Measurements from ENCODE around the gene PLEKHJ1.

Gene PLEKHJ1

DNA sequence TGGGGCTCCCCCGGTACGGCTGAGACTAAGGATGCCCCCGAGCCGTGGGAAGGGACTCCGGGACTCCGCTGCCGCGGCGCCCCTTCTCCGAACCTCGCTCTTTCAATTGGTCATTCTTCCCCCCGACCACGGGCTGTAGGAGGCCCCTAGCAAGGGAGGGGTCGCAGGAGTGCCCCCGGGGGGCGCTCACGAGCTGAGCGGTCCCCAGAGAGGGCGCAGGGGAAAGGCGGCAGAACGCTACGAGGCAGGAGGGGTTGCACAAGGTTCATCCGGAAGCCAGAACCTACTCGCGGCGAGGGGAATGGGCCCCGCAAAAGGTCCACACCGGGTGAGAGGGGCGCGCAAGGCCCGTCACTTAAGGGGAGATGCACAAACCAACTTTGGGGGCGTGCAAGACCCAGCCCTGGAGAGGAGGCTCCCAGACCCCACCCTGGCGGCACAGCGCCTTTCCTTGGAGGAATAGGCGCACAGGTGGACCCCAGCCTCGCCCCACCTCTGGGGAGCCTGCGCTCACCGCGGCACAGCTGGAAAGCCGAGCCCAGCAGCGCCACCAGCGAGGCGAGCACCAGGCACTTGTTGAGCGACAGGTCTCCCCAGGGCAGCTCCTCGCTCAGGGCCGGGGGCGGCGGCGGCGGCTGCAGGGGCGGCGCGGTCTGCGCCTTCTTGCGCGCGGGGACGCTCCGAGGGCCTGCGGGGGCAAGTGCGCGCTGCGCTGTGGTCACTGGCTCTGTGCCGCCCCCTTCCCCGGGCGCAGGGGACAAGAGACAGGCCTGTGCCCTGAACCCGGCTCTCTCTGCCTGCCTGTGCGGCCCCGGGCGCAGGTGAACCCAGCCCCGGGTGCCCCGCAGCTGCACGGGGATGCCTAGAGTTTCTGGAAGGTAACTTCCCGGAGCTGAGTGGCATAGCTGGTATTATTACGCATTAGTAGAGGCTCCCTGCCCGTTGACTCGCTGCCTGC is 17.3 kb upstream of the PLEKHJ1 start:
- Histone ChIP-seq H3K9me3 (replicated peaks in 1 of 11) (peaks cover 0 to 13% (median 7%) of the 10 kb centered on the region in 11 experiments; a peak in 8 of 22 replicates), H3K36me3 (peaks cover 11 to 34% (median 17%) of the 10 kb centered on the region in 11 experiments; a peak in 18 of 22 replicates), H3K27ac (no peak overlapping the region), H3K9ac (peak overlapping the region in 8 of 11 experiments; percentile 2 to 57 (median 40); a peak in 13 of 22 replicates), H3K4me1 (peaks cover 48 to 74% (median 68%) of the 10 kb centered on the region in 10 experiments), H3K4me2 (peak overlapping the region; percentile 71 to 98 (median 86)), H4K20me1 (peaks cover 20 to 61% (median 58%) of the 10 kb centered on the region in 11 experiments; a peak in 21 of 22 replicates), H3K27me3 (peaks cover 59 to 65% (median 63%) of the 10 kb centered on the region in 11 experiments), H3K4me3 (peak overlapping the region; percentile 21 to 55 (median 36); a peak in 19 of 20 replicates)
- TF ChIP-seq Cebpa-rat (IDR thresholded peaks at IDR 0.05), result no peak

DNA sequence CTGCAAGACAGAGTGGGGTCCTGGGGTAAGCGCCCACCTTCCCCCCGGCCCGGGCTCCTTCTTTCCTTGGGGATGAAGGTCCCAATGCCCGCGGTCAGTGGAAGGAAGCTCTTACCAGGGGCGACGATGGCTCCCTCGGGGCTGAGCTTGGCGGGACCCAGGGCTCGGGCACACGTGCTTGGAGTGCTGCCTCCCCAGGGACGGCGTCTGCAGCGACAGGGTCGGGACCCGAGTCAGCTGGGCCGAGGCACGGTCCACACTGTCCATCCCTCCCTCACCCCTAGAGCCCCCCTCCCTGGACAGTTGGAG is 16.6 kb upstream of the PLEKHJ1 start:
- Histone ChIP-seq H3K27ac (no peak overlapping the region), H3K4me1 (peaks cover 42 to 67% (median 62%) of the 10 kb centered on the region in 10 experiments), H3K36me3 (peaks cover 16 to 40% (median 23%) of the 10 kb centered on the region in 11 experiments; a peak in 21 of 22 replicates), H3K27me3 (peaks cover 59 to 66% (median 63%) of the 10 kb centered on the region in 11 experiments), H3K4me2 (peak overlapping the region; percentile 71 to 98 (median 86)), H3K4me3 (peak overlapping the region; percentile 21 to 55 (median 36); a peak in 19 of 20 replicates), H3K9me3 (replicated peaks in 1 of 11) (peaks cover 0 to 13% (median 7%) of the 10 kb centered on the region in 11 experiments; a peak in 8 of 22 replicates), H4K20me1 (peaks cover 21 to 67% (median 65%) of the 10 kb centered on the region in 11 experiments; a peak in 21 of 22 replicates), H3K9ac (peak overlapping the region in 8 of 11 experiments; percentile 0 to 57 (median 40); a peak in 12 of 22 replicates)
- no peak for TF ChIP-seq Cebpa-rat (IDR thresholded peaks at IDR 0.05)

GRCh38 chr19:2252055-2252796 is 16.1 kb upstream of the PLEKHJ1 start:
- Histone ChIP-seq H3K36me3 (peaks cover 21 to 45% (median 28%) of the 10 kb centered on the region in 11 experiments), H4K20me1 (peaks cover 24 to 72% (median 70%) of the 10 kb centered on the region in 11 experiments), H3K27me3 (peaks cover 59 to 66% (median 63%) of the 10 kb centered on the region in 11 experiments), H3K4me2 (peak overlapping the region; percentile 71 to 98 (median 86)), H3K27ac (no peak overlapping the region), H3K4me1 (peaks cover 38 to 62% (median 57%) of the 10 kb centered on the region in 10 experiments), H3K4me3 (peak overlapping the region; percentile 21 to 55 (median 36); a peak in 17 of 20 replicates), H3K9ac (peak overlapping the region in 7 of 11 experiments; percentile 0 to 57 (median 41); a peak in 9 of 22 replicates), H3K9me3 (replicated peaks in 1 of 11) (peaks cover 0 to 13% (median 7%) of the 10 kb centered on the region in 11 experiments; a peak in 8 of 22 replicates)
- TF ChIP-seq Cebpa-rat (IDR thresholded peaks at IDR 0.05), result no peak

- Histone ChIP-seq H3K9me3 (replicated peaks in 1 of 11) (peaks cover 0 to 13% (median 7%) of the 10 kb centered on the region in 11 experiments; a peak in 8 of 22 replicates), H3K27ac (no peak overlapping the region), H3K4me1 (peaks cover 34 to 54% (median 48%) of the 10 kb centered on the region in 10 experiments), H3K9ac (no peak overlapping the region), H3K27me3 (peaks cover 59 to 66% (median 63%) of the 10 kb centered on the region in 11 experiments), H3K4me2 (peak overlapping the region; percentile 71 to 98 (median 86); a peak in 19 of 22 replicates), H3K4me3 (0 out of 20 replicates have a peak overlapping the region, but pooled peaks of 2 of the 10 experiments have one; percentile 15 to 22), H3K36me3 (peaks cover 30 to 54% (median 37%) of the 10 kb centered on the region in 11 experiments), H4K20me1 (peaks cover 32 to 81% (median 79%) of the 10 kb centered on the region in 11 experiments)
- TF ChIP-seq Cebpa-rat (IDR thresholded peaks at IDR 0.05), result no peak
These were observed 15.3 kb upstream of the PLEKHJ1 start for GRCh38 chr19:2251106-2252054.

GRCh38 chr19:2250766-2251105 is 14.6 kb upstream of the PLEKHJ1 start:
- Histone ChIP-seq H3K4me3 (no peak overlapping the region), H3K27me3 (peaks cover 59 to 66% (median 63%) of the 10 kb centered on the region in 11 experiments), H3K9ac (no peak overlapping the region), H3K36me3 (peaks cover 36 to 60% (median 43%) of the 10 kb centered on the region in 11 experiments), H3K9me3 (replicated peaks in 1 of 11) (peaks cover 0 to 13% (median 7%) of the 10 kb centered on the region in 11 experiments; a peak in 8 of 22 replicates), H3K27ac (no peak overlapping the region), H3K4me1 (peaks cover 32 to 47% (median 42%) of the 10 kb centered on the region in 10 experiments), H3K4me2 (no peak overlapping the region), H4K20me1 (peaks cover 39 to 87% (median 85%) of the 10 kb centered on the region in 11 experiments)
- no peak for TF ChIP-seq Cebpa-rat (IDR thresholded peaks at IDR 0.05)

GRCh38 chr19:2249880-2250765 is 14.0 kb upstream of the PLEKHJ1 start:
- H3K9me3 ChIP-seq (replicated peaks in 1 of 11), result peaks cover 0 to 13% (median 7%) of the 10 kb centered on the region in 11 experiments; a peak in 8 of 22 replicates
- H3K9ac ChIP-seq, result no peak overlapping the region
- no peak for TF ChIP-seq Cebpa-rat (IDR thresholded peaks at IDR 0.05)
- no peak overlapping the region for H3K4me2 ChIP-seq
- H3K4me3 ChIP-seq, result no peak overlapping the region
- H3K27ac ChIP-seq, result no peak overlapping the region
- H3K36me3 ChIP-seq, result peaks cover 42 to 66% (median 49%) of the 10 kb centered on the region in 11 experiments
- peaks cover 59 to 66% (median 63%) of the 10 kb centered on the region in 11 experiments for H3K27me3 ChIP-seq
- peaks cover 25 to 41% (median 35%) of the 10 kb centered on the region in 10 experiments for H3K4me1 ChIP-seq
- H4K20me1 ChIP-seq, result peaks cover 45 to 93% (median 91%) of the 10 kb centered on the region in 11 experiments
